Right renal cortex interstitium (tissue), 3 donors: ENCODE results near the gene E2F7. TPM values are rescaled to one million over a fixed set of nuclear protein-coding genes. Genes with fewer than 3 reads are reported as not detected.

Source experiments
- polyA plus RNA-seq, 3 donors: library from polyadenylated mRNA; unstranded; fragments of 120-200 nt; gene quantifications; one replicate each; pipeline ENCODE4 v1.2.1, GENCODE V29; 2013; ENCODE audit not compliant: insufficient read length in 3 of 3

Gene E2F7
- polyA plus RNA-seq, 3 donors = 6.4 to 7.5 (median 6.5) TPM

Other genes with a start within 250 kb of the E2F7 start
- 100 to 1,000 TPM in 1 of 3 donors, 10 to 100 TPM in 2; 90.7 to 105 (median 96.0) TPM for gene CSRP2, start 186.6 kb downstream of the E2F7 start, polyA plus RNA-seq